A673 (cell line): Measurements from ENCODE around the gene COA6.

Experiments used
- CTCF ChIP-seq: fragments of 300-800, 200-600 bp; sonication (generic); conservative IDR thresholded peaks from 2 replicates; pipeline ENCODE4 v1.5.1; 2017; ENCODE audit warnings: low read depth, mild to moderate bottlenecking, antibody characterized with exemption, low read length, moderate library complexity, mixed read lengths
- EZH2 ChIP-seq: fragments of 200-600 bp; sonication (generic); IDR thresholded peaks from 2 replicates; pipeline ENCODE4 v1.6.1; 2017; ENCODE audit warnings: borderline replicate concordance, low read depth, mild to moderate bottlenecking, mixed read lengths, antibody characterized with exemption, low read length; ENCODE audit not compliant: poor library complexity, severe bottlenecking

- no peak for TF ChIP-seq CTCF
- no peak for TF ChIP-seq EZH2
Observed at GRCh38 chr1:234327577-234328164, 45.6 kb upstream of the COA6 start.
